Duodenal mucosa (tissue), 2 donors: ENCODE measurements around the gene SECTM1.
"Not testable (repeated sequence)": the region's sequence is repeated elsewhere in the genome, so short reads cannot be mapped to it uniquely, and the experiment has no call there.

ENCODE experiments used
- H3K27ac ChIP-seq: one replicate; pipeline ENCODE4 v1.7.0; 2013; ENCODE audit warnings: low read depth, low read length
- H3K27me3 ChIP-seq, 2 donors: one replicate each; pipeline ENCODE4 v1.7.0; 2013; ENCODE audit warnings: low read length in 2 of 2, control low read depth in 1 of 2; ENCODE audit not compliant: insufficient read depth in 2 of 2, control insufficient read depth in 1 of 2
- H3K36me3 ChIP-seq, 2 donors: one replicate each; pipeline ENCODE4 v1.7.0; 2013; ENCODE audit warnings: low read length in 2 of 2, control low read depth in 1 of 2; ENCODE audit not compliant: insufficient read depth in 2 of 2, control insufficient read depth in 1 of 2
- H3K4me1 ChIP-seq, 2 donors: one replicate each; pipeline ENCODE4 v1.7.0; 2013; ENCODE audit warnings: low read length in 2 of 2, control low read depth in 1 of 2; ENCODE audit not compliant: insufficient read depth in 2 of 2, control insufficient read depth in 1 of 2
- H3K4me3 ChIP-seq, 2 donors: one replicate each; pipeline ENCODE4 v1.7.0; 2013; ENCODE audit warnings: low read length in 2 of 2, low read depth in 1 of 2
- H3K9ac ChIP-seq, 2 donors: one replicate each; pipeline ENCODE4 v1.7.0; 2013; ENCODE audit warnings: low read length in 2 of 2, low read depth in 1 of 2
- H3K9me3 ChIP-seq, 2 donors: one replicate each; pipeline ENCODE4 v1.7.0; 2013; ENCODE audit warnings: low read length in 2 of 2, control low read depth in 1 of 2; ENCODE audit not compliant: control insufficient read depth in 1 of 2

Gene SECTM1

DNA sequence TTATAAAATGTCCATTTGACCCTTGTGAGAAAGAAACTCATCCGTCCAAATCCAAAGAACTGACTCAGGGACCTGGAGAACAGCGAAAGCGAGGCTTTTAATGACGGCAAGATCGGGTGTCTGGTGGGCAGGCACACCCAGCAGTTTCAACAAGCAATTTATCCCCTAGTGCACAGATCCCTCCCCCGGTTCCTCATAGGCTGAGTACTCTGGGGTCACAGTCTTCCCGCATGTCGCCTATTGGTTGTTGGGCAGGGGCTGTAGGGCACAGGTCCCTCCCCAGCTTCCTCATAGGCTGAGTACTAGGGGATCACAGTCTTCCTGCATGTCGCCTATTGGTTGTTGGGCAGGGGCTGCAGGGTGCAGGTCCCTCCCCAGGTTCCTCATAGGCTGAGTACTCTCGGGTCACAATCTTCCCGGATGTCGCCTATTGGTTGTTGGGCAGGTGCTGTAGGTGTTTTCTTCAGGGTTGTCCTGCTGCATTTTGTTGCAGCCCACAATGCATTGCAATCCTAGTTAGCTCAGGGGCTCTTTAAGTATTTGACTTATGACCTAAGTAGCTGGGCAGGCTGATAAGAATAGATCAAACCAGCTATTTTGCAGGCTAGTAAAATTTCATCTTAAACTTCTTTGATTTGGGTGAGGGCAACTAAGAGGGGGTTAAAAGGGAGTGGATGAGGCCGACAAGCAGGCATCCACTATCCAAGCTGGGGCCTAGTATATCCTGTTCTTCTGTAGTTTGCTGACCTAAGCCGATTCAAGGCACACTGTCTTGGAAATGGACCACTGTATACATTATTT, 34.4 kb upstream of the SECTM1 start:
- Histone ChIP-seq H3K27ac (no peak overlapping the region), H3K4me3 (no peak overlapping the region), H3K9me3 (no peaks in the 10 kb centered on the region), H3K36me3 (no peaks in the 10 kb centered on the region), H3K4me1 (peaks cover 25 to 26% of the 10 kb centered on the region in 2 donors), H3K9ac (no peak overlapping the region), H3K27me3 (peaks cover 23 to 34% of the 10 kb centered on the region in 2 donors)

DNA sequence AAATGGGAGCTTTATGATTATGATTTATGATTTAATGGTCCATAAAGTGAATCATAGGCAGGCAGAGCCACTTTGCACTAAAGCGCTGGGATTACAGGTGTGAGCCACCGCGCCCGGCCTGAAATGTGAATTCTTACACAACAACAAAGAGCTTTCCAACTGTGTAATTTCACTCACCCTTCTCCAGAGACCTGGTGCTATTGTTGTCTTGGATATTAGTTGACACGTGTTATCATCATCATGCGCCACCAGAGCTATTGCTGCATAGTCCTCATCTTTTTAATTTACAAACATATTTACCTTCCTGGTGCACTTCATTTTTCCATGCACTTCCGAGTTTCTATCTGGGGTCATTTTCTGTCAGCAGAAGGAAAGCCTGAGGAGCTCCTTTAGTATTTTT, 33.2 kb upstream of the SECTM1 start:
- no peak overlapping the region for H3K9ac ChIP-seq
- H3K4me1 ChIP-seq: peaks cover 15 to 20% of the 10 kb centered on the region in 2 donors
- no peak overlapping the region for H3K27ac ChIP-seq
- H3K9me3 ChIP-seq: no peaks in the 10 kb centered on the region
- no peaks in the 10 kb centered on the region for H3K36me3 ChIP-seq
- no peak overlapping the region for H3K4me3 ChIP-seq
- peaks cover 13 to 24% of the 10 kb centered on the region in 2 donors for H3K27me3 ChIP-seq

- Histone ChIP-seq H3K4me3 (no peak overlapping the region), H3K27ac (no peak overlapping the region), H3K36me3 (no peaks in the 10 kb centered on the region), H3K9ac (no peak overlapping the region), H3K4me1 (peaks cover 8 to 14% of the 10 kb centered on the region in 2 donors), H3K9me3 (no peaks in the 10 kb centered on the region), H3K27me3 (peaks cover 5 to 18% of the 10 kb centered on the region in 2 donors)
Observed at GRCh38 chr17:82365606-82366295, 32.2 kb upstream of the SECTM1 start.

DNA sequence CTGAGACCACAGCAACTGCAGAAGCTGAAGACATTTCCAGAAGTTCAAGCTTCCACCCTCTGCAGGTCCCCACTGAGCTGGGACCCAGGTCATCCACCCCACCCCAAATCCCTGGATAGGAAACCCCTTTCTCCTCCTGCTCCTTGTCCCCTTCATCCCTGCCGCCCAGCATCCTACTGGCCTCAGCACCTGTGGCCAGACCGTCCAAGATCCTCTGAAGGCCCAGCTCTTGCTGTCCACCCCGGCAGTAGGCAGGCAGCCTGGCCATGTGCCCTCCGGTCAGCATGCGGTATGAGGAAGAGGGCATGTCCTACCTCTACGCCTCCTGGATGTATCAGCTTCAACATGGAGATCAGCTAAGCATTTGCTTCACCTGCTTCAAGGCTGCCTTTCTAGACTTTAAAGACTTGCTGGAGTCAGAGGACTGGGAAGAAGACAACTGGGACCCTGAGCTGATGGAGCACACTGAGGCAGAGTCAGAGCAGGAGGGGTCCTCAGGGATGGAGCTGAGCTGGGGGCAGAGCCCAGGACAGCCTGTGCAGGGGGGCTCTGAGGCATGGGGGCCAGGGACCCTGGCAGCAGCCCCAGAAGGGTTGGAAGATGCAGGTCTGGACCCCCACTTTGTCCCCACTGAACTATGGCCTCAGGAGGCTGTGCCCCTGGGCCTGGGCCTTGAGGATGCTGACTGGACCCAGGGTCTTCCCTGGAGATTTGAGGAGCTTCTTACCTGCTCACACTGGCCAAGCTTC, 28.5 kb upstream of the SECTM1 start:
- H3K4me1 ChIP-seq: peaks cover 5 to 7% of the 10 kb centered on the region in 2 donors
- H3K9me3 ChIP-seq: no peaks in the 10 kb centered on the region
- H3K9ac ChIP-seq: no peak overlapping the region
- no peak overlapping the region for H3K4me3 ChIP-seq
- H3K36me3 ChIP-seq: no peaks in the 10 kb centered on the region
- no peak overlapping the region for H3K27ac ChIP-seq
- H3K27me3 ChIP-seq: peaks cover 0 to 9% of the 10 kb centered on the region in 2 donors

DNA sequence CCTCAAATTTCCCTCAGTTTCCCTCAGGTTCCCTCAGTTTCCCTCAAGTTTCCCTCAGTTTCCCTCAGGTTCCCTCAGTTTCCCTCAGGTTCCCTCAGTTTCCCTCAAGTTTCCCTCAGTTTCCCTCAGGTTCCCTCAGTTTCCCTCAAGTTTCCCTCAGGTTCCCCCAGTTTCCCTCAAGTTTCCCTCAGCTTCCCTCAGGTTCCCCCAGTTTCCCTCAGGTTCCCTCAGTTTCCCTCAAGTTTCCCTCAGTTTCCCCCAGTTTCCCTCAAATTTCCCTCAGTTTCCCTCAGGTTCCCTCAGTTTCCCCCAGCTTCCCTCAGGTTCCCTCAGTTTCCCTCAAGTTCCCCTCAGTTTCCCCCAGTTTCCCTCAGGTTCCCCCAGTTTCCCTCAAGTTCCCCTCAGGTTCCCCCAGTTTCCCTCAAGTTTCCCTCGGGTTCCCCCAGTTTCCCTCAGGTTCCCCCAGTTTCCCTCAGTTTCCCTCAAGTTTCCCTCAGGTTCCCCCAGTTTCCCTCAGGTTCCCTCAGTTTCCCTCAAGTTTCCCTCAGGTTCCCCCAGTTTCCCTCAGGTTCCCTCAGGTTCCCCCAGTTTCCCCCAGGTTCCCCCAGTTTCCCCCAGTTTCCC, 26.0 kb upstream of the SECTM1 start:
- not testable (repeated sequence) for H3K4me3 ChIP-seq, H3K9ac ChIP-seq, H3K36me3 ChIP-seq, H3K9me3 ChIP-seq, H3K27ac ChIP-seq, H3K27me3 ChIP-seq
- H3K4me1 ChIP-seq: peaks cover 4 to 13% of the 10 kb centered on the region in 2 donors

GRCh38 chr17:82358465-82359350, 25.1 kb upstream of the SECTM1 start, which contains the start of gene TEX19:
TSS of gene TEX19 (plus strand) at chr17:82359247. CDS start at chr17:82362151, 2,904 bp downstream.
- no peaks in the 10 kb centered on the region for H3K9me3 ChIP-seq
- H3K9ac ChIP-seq: no peak within 1 kb of the TSS
- no peak within 1 kb of the TSS for H3K4me3 ChIP-seq
- H3K27ac ChIP-seq: no peak within 1 kb of the TSS
- peaks cover 8% of the 10 kb centered on the region in 2 donors for H3K27me3 ChIP-seq
- peaks cover 4 to 13% of the 10 kb centered on the region in 2 donors for H3K4me1 ChIP-seq
- H3K36me3 ChIP-seq: no peaks in the 10 kb centered on the region

- no peak overlapping the region for H3K9ac ChIP-seq
- H3K9me3 ChIP-seq: no peaks in the 10 kb centered on the region
- no peaks in the 10 kb centered on the region for H3K36me3 ChIP-seq
- no peak overlapping the region for H3K4me3 ChIP-seq
- H3K4me1 ChIP-seq: peaks cover 4 to 13% of the 10 kb centered on the region in 2 donors
- H3K27ac ChIP-seq: no peak overlapping the region
- peaks cover 8% of the 10 kb centered on the region in 2 donors for H3K27me3 ChIP-seq
Observed at GRCh38 chr17:82357394-82357793, 23.8 kb upstream of the SECTM1 start.

DNA sequence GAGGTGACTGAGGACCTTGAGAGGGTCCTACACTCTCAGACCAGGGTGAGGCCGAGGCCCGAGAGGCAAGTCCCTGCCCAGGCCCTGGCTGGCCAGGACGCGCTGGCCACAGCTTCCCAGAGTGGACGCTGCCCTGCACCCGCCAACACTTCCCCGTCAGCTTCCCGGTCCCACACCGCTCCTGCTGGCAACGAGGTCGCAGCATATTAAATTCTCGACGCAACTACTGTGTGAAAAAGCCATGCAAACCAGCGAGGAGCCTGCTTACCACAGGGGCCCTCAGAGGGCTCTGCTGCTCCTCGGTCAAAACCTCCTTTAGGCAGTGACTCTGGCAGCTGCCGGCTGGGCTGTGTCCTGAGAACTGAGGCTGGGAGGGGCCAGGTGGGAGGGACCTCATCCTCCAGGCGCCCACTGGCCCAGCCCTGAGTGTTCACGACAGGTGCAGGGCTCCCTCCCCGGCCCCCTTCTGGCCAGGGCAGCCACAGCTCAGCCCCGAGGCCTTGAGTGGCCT, 23.3 kb upstream of the SECTM1 start:
- H3K4me3 ChIP-seq: no peak overlapping the region
- H3K4me1 ChIP-seq: peaks cover 4 to 17% of the 10 kb centered on the region in 2 donors
- H3K27me3 ChIP-seq: peaks cover 8% of the 10 kb centered on the region in 2 donors
- H3K9ac ChIP-seq: no peak overlapping the region
- H3K9me3 ChIP-seq: no peaks in the 10 kb centered on the region
- no peaks in the 10 kb centered on the region for H3K36me3 ChIP-seq
- H3K27ac ChIP-seq: no peak overlapping the region
